GM20431 (cell line): Measurements from ENCODE around the gene OR4C12.
"Not testable (repeated sequence)": the region's sequence is repeated elsewhere in the genome, so short reads cannot be mapped to it uniquely, and the experiment has no call there.

ENCODE experiments used
- in situ Hi-C: fragments of 300-500 bp; cut with MseI, MboI; formaldehyde crosslinking; loops from one replicate; pipeline ENCODE4 v1.15.0; 2020; ENCODE audit warnings: low sequenced_read_pairs; ENCODE audit not compliant: unreplicated experiment

OR4C12 gene

GRCh38 chr11:49982435-49982834 is at the start of gene OR4C12:
OR4C12 (minus strand) TSS chr11:49982535; CDS start chr11:49982501, 34 bp downstream.
- in situ Hi-C loops: not testable (repeated sequence)

- in situ Hi-C loops: no loop called here
These were observed 47.9 kb upstream of the OR4C12 start for GRCh38 chr11:50030193-50030592.

- in situ Hi-C loops: no loop called here
These were observed 13.2 kb upstream of the OR4C12 start for GRCh38 chr11:49995565-49995964.

DNA sequence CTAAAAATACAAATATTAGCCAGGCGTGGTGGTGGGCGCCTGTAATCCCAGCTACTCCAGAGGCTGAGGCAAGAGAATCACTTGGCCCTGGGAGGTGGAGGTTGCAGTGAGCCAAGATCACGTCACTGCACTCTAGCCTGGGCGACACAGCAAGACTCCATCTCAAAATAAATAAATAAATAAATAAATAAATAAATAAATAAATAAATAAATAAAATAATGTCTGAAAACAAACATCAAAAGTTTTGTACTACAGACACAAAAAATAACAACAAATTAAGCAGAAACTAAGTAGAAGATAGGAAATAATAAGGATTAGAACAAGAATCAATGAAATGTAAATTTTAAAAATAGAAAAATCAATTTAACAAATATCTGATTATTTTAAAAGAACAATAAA is 8.9 kb downstream of the OR4C12 start:
- in situ Hi-C loops: not testable (repeated sequence)

DNA sequence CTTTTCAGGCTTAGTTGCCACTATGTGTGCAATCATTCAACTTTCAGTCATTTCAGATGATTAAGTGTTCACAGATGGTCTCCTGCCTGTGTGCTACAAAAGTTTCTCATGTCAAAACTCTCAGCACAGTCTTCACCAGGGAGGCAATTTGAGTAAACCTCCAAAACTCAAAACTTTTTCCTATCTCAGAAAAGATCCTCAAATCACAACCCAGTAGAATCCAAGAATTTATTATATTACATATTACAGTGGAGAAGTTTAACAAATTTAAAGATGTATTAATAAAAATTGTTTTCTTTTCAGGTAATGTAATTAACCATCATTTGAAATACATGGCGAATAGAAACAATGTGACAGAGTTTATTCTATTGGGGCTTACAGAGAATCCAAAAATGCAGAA is 30.2 kb downstream of the OR4C12 start, which contains the start of gene OR4C13:
Gene OR4C13 (plus strand): TSS at position 301 of the 400 bp plus-strand sequence. CDS start 32 bp downstream, at position 333.
- in situ Hi-C loops: no loop called here

DNA sequence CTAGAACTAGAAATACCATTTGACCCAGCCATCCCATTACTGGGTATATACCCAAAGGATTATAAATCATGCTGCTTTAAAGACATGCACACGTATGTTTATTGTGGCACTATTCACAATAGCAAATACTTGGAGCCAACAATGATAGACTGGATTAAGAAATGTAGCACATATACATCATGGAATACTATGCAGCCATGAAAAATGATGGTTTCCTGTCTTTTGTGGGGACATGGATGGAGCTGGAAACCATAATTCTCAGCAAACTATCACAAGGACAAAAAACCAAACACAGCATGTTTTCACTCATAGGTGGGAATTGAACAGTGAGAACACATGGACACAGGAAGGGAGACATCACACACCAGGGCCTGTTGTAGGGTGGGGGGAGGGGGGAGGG is 33.6 kb downstream of the OR4C12 start:
- in situ Hi-C loops: not testable (repeated sequence)
